SK-N-SH (cell line): ENCODE results near the gene OR6V1. TPM values are rescaled to one million over a fixed set of nuclear protein-coding genes. Genes with fewer than 3 reads are reported as not detected.

Experiments used
- CTCF ChIA-PET: fragments of 300-600, 350-600 bp; formaldehyde crosslinking; extraction: SDS; loops from one replicate; lab custom pipeline; 2021; lab: Yijun Ruan, JAX
- POLR2A ChIA-PET: fragments of 350-600 bp; sonication (Branson Sonifier 250); formaldehyde crosslinking; extraction: SDS; loops from one replicate; lab custom pipeline; 2020; ENCODE audit warnings: antibody characterized with exemption, inconsistent platforms; lab: Yijun Ruan, JAX
- DNase-seq: peaks from one replicate; pipeline ENCODE4 v3.0.0; 2012
- H2AFZ ChIP-seq: fragments of 200-600 bp; sonication (generic); 2 replicates; pipeline ENCODE4 v1.8.1; 2016; ENCODE audit warnings: antibody characterized with exemption, mild to moderate bottlenecking, low read depth
- H3F3A ChIP-seq: fragments of 200-600 bp; sonication (generic); replicated peaks from 2 replicates; pipeline ENCODE3; 2016; ENCODE audit warnings: antibody characterized with exemption, mild to moderate bottlenecking; ENCODE audit not compliant: insufficient read depth
- H3K27ac ChIP-seq, 2 experiments: fragments of 200-500 bp in 1 of 2; fragments of 200-600 bp in 1 of 2; sonication (Bioruptor generic) in 1 of 2; sonication (generic), shearing (Covaris generic) in 1 of 2; 2 replicates each; pipeline versions ENCODE4 v1.5.1 to v1.6.1; 2014 to 2016; ENCODE audit warnings: low read depth in 2 of 2, inconsistent platforms in 1 of 2, low read length in 1 of 2, mild to moderate bottlenecking in 1 of 2, mixed read lengths in 1 of 2
- H3K27me3 ChIP-seq: fragments of 200-600 bp; sonication (generic), shearing (Covaris generic); 2 replicates; pipeline ENCODE4 v1.6.1; 2016; ENCODE audit warnings: mixed run types; ENCODE audit not compliant: insufficient read depth
- H3K36me3 ChIP-seq, 2 experiments: fragments of 200-500 bp in 1 of 2; fragments of 200-600 bp in 1 of 2; sonication (Bioruptor generic) in 1 of 2; sonication (generic) in 1 of 2; replicated peaks in 1 of 2; 2 replicates each; pipeline versions ENCODE3 to v1.5.1; 2014 to 2016; ENCODE audit warnings: low read length in 1 of 2, mild to moderate bottlenecking in 1 of 2; ENCODE audit not compliant: insufficient read depth in 2 of 2, control insufficient read depth in 1 of 2
- H3K4me1 ChIP-seq, 2 experiments: fragments of 200-500 bp in 1 of 2; fragments of 200-600 bp in 1 of 2; sonication (Bioruptor generic) in 1 of 2; sonication (generic), shearing (Covaris generic) in 1 of 2; 2 replicates each; pipeline versions ENCODE4 v1.5.1 to v1.6.1; 2014 to 2016; ENCODE audit warnings: low read depth in 1 of 2, low read length in 1 of 2, mixed run types in 1 of 2; ENCODE audit not compliant: insufficient read depth in 2 of 2, control insufficient read depth in 1 of 2
- H3K4me2 ChIP-seq: fragments of 200-600 bp; sonication (generic), shearing (Covaris generic); 2 replicates; pipeline ENCODE4 v1.6.1; 2017; ENCODE audit warnings: mixed run types
- H3K4me3 ChIP-seq, 2 experiments: fragments of 200-500 bp in 1 of 2; fragments of 200-600 bp in 1 of 2; sonication (Bioruptor generic) in 1 of 2; sonication (generic), shearing (Covaris generic) in 1 of 2; 2 replicates each; pipeline versions ENCODE4 v1.5.1 to v1.8.1; 2014 to 2016; ENCODE audit warnings: low read depth in 2 of 2, inconsistent platforms in 1 of 2, low read length in 1 of 2, mild to moderate bottlenecking in 1 of 2, mixed read lengths in 1 of 2, moderate library complexity in 1 of 2
- H3K79me2 ChIP-seq: fragments of 200-600 bp; sonication (generic); 2 replicates; pipeline ENCODE4 v1.8.1; 2017; ENCODE audit warnings: mild to moderate bottlenecking; ENCODE audit not compliant: insufficient read depth
- H3K9ac ChIP-seq: fragments of 200-600 bp; sonication (generic); 2 replicates; pipeline ENCODE4 v1.6.1; 2017; ENCODE audit warnings: mixed run types
- H3K9me2 ChIP-seq: fragments of 200-600 bp; sonication (generic); 2 replicates; pipeline ENCODE4 v1.6.1; 2017; ENCODE audit warnings: mixed run types
- H3K9me3 ChIP-seq: fragments of 200-600 bp; sonication (generic); 2 replicates; pipeline ENCODE4 v1.6.1; 2017; ENCODE audit warnings: mixed run types, mild to moderate bottlenecking, moderate library complexity
- H4K20me1 ChIP-seq: fragments of 200-600 bp; sonication (generic); 2 replicates; pipeline ENCODE4 v1.6.1; 2017; ENCODE audit warnings: mild to moderate bottlenecking, mixed run types; ENCODE audit not compliant: insufficient read depth
- CHD2 ChIP-seq: fragments of 150-350 bp; IDR thresholded peaks from 2 replicates; pipeline ENCODE4 v1.6.1; 2018; ENCODE audit warnings: low read length; ENCODE audit not compliant: partially characterized antibody
- EP300 ChIP-seq, 2 experiments: IDR thresholded peaks; 2 replicates each; pipeline versions ENCODE4 v1.4.0 to v1.6.1; 2012; ENCODE audit warnings: borderline replicate concordance in 1 of 2, low read depth in 1 of 2, low read length in 1 of 2
- FOSL2 ChIP-seq: IDR thresholded peaks from 2 replicates; pipeline ENCODE4 v1.4.0; 2012; ENCODE audit warnings: low read depth, mild to moderate bottlenecking, moderate library complexity, borderline replicate concordance
- GATA2 ChIP-seq: sonication (generic); formaldehyde crosslinking; IDR thresholded peaks from 2 replicates; pipeline ENCODE4 v1.5.0; 2020; ENCODE audit warnings: mild to moderate bottlenecking, missing genetic modification reagents
- IRF3 ChIP-seq: fragments of 150-350 bp; IDR thresholded peaks from 2 replicates; pipeline ENCODE4 v1.6.1; 2016; ENCODE audit warnings: mild to moderate bottlenecking, low read depth, low read length
- MAX ChIP-seq: IDR thresholded peaks from 2 replicates; pipeline ENCODE4 v1.4.0; 2012; ENCODE audit warnings: low read depth
- MEF2A ChIP-seq: IDR thresholded peaks from 2 replicates; pipeline ENCODE4 v1.4.0; 2012; ENCODE audit warnings: low read depth, borderline replicate concordance
- MXI1 ChIP-seq: IDR thresholded peaks from 2 replicates; pipeline ENCODE4 v1.6.1; 2012; ENCODE audit warnings: mild to moderate bottlenecking, low read depth, low read length, improper control_type of control experiment
- RAD21 ChIP-seq: IDR thresholded peaks from 2 replicates; pipeline ENCODE4 v1.6.1; 2012; ENCODE audit warnings: mild to moderate bottlenecking, low read length
- RCOR1 ChIP-seq: fragments of 150-350 bp; IDR thresholded peaks from 2 replicates; pipeline ENCODE4 v1.6.1; 2017; ENCODE audit warnings: antibody characterized with exemption, low read length
- RFX5 ChIP-seq: IDR thresholded peaks from 2 replicates; pipeline ENCODE4 v1.6.1; 2012; ENCODE audit warnings: mild to moderate bottlenecking, improper control_type of control experiment, low read length
- SIN3A ChIP-seq: IDR thresholded peaks from 2 replicates; pipeline ENCODE4 v1.6.1; 2012; ENCODE audit warnings: low read depth, mild to moderate bottlenecking, low read length, moderate library complexity, borderline replicate concordance
- SMC3 ChIP-seq: IDR thresholded peaks from 2 replicates; pipeline ENCODE4 v1.6.1; 2012; ENCODE audit warnings: low read depth, low read length, improper control_type of control experiment
- TCF12 ChIP-seq: IDR thresholded peaks from 2 replicates; pipeline ENCODE4 v1.4.0; 2012
- TEAD4 ChIP-seq: IDR thresholded peaks from 2 replicates; pipeline ENCODE4 v1.4.0; 2012; ENCODE audit warnings: mild to moderate bottlenecking, borderline replicate concordance; ENCODE audit not compliant: insufficient read depth
- USF2 ChIP-seq: fragments of 150-350 bp; IDR thresholded peaks from 2 replicates; pipeline ENCODE4 v1.6.1; 2017; ENCODE audit warnings: antibody characterized with exemption, low read length, low read depth, borderline replicate concordance
- WGBS: methylation state at CpG from one replicate; pipeline ENCODE4 v1.1.6; 2017; ENCODE audit warnings: low lambda C conversion rate; 5-methylcytosine and 5-hydroxymethylcytosine counted together
- polyA plus RNA-seq, 3 experiments: library from polyadenylated mRNA; depleted of rRNA; stranded (reverse); fragments of >200 nt; gene quantifications; 2 replicates each; pipeline ENCODE4 v1.2.3, GENCODE V29; 2012
- TF ChIP-seq, protein P1 (sequence below): IDR thresholded peaks from 2 replicates; pipeline ENCODE4; 2012
- TF ChIP-seq, protein P2 (sequence below): fragments of 200-600 bp; sonication (generic); IDR thresholded peaks from 2 replicates; pipeline ENCODE4 v1.6.1; 2017; ENCODE audit warnings: antibody characterized with exemption, mild to moderate bottlenecking, moderate library complexity

Gene OR6V1
- polyA plus RNA-seq, 1 of the 3 experiments (the other 2 are of a cell fraction): not detected

DNA sequence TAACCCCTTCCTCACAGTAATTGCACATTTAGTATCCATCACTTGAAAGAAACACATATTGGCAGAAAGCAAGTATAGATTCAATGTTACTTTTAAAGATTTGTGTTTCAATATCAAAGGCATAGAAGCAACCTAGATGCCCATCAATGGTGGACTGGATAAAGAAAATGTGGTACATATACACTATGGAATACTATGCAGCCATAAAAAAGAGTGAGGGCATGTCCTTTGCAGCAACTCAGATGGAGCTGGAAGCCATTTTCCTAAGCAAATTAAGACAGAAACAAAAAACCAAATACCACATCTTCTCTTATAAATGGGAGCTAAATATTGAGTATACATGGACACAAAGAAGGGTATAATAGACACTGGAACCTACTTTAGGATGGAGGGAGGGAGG, 3.6 kb downstream of the OR6V1 start:
- no peak overlapping the region for H3K4me3 ChIP-seq
- POLR2A ChIA-PET: no interaction called here
- CTCF ChIA-PET: no interaction called here

DNA sequence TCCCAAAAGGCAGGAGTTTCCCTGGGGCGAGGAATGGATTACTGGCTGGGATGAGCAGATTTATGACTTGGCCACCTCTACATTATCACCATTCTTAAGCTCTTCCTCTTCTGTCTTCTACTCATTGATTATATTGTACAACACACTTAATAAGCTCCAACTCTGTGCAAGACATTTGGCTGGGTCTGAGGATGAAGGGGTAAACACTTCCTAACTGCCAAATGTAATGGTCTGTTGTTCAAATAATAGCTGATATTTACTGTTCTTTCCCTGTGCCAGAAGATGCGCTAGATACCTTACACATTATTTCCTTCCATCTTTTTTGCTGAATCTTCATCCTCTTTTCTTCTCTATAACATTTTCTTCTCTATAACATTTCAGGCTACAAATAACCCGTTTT, 11.6 kb downstream of the OR6V1 start:
- no peak overlapping the region for H2AFZ ChIP-seq
- no peak overlapping the region for H3K4me2 ChIP-seq
- ChIA-PET CTCF (interaction anchor here (1.0 kb wide), 2 partner anchors 56 to 566 kb away, joined by 3 read pairs; no protein-coding TSS in a partner anchor), POLR2A (no interaction called here)
- H3F3A ChIP-seq: no peaks in the 10 kb centered on the region
- H3K9me3 ChIP-seq: no peaks in the 10 kb centered on the region
- no peak overlapping the region for H3K4me3 ChIP-seq
- H3K27me3 ChIP-seq: no peaks in the 10 kb centered on the region; the same call in 1 of the 2 replicates
- H3K9ac ChIP-seq: no peak overlapping the region
- no peaks in the 10 kb centered on the region for H3K36me3 ChIP-seq
- DNase-seq: no peak
- H3K9me2 ChIP-seq: no peaks in the 10 kb centered on the region
- no peak overlapping the region for H3K27ac ChIP-seq
- WGBS: 12% methylated on average over 3 of the region's 3 CpGs
- H3K79me2 ChIP-seq: no peaks in the 10 kb centered on the region
- no peaks in the 10 kb centered on the region for H4K20me1 ChIP-seq
- H3K4me1 ChIP-seq: no peaks in the 10 kb centered on the region
- TF ChIP-seq SMC3: no peak
- TF ChIP-seq, protein P1, sequence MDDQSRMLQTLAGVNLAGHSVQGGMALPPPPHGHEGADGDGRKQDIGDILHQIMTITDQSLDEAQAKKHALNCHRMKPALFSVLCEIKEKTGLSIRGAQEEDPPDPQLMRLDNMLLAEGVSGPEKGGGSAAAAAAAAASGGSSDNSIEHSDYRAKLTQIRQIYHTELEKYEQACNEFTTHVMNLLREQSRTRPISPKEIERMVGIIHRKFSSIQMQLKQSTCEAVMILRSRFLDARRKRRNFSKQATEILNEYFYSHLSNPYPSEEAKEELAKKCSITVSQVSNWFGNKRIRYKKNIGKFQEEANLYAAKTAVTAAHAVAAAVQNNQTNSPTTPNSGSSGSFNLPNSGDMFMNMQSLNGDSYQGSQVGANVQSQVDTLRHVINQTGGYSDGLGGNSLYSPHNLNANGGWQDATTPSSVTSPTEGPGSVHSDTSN: no peak
- TF ChIP-seq SIN3A: no peak
- TF ChIP-seq TEAD4: no peak
- TF ChIP-seq, protein P2, sequence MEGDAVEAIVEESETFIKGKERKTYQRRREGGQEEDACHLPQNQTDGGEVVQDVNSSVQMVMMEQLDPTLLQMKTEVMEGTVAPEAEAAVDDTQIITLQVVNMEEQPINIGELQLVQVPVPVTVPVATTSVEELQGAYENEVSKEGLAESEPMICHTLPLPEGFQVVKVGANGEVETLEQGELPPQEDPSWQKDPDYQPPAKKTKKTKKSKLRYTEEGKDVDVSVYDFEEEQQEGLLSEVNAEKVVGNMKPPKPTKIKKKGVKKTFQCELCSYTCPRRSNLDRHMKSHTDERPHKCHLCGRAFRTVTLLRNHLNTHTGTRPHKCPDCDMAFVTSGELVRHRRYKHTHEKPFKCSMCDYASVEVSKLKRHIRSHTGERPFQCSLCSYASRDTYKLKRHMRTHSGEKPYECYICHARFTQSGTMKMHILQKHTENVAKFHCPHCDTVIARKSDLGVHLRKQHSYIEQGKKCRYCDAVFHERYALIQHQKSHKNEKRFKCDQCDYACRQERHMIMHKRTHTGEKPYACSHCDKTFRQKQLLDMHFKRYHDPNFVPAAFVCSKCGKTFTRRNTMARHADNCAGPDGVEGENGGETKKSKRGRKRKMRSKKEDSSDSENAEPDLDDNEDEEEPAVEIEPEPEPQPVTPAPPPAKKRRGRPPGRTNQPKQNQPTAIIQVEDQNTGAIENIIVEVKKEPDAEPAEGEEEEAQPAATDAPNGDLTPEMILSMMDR: no peak
- no peak for TF ChIP-seq MXI1
- TF ChIP-seq RAD21: no peak
- no peak for TF ChIP-seq RCOR1
- TF ChIP-seq FOSL2: no peak
- no peak for TF ChIP-seq EP300 (IDR thresholded peaks at IDR 0.05; ENCODE audit: borderline replicate concordance in 1 of 2, low read depth in 1 of 2, low read length in 1 of 2)
- TF ChIP-seq GATA2 (CRISPR knock-in tag): no peak
- TF ChIP-seq CHD2: no peak
- no peak for TF ChIP-seq USF2
- no peak for TF ChIP-seq MAX

More for the DNA sequence above, 3.6 kb downstream of the OR6V1 start:
- no peaks in the 10 kb centered on the region for H3K9me2 ChIP-seq
- no peaks in the 10 kb centered on the region for H3K9me3 ChIP-seq
- H3K79me2 ChIP-seq: no peaks in the 10 kb centered on the region
- H3K4me2 ChIP-seq: no peak overlapping the region
- H3K27ac ChIP-seq: no peak overlapping the region
- no peak for TF ChIP-seq IRF3
- no peak for TF ChIP-seq RFX5
- no peak for TF ChIP-seq GATA2 (CRISPR knock-in tag)
- no peak for TF ChIP-seq TCF12
- TF ChIP-seq MEF2A: no peak
- no peak for TF ChIP-seq TEAD4
- TF ChIP-seq RCOR1: no peak
- TF ChIP-seq EP300 (IDR thresholded peaks at IDR 0.05; ENCODE audit: borderline replicate concordance in 1 of 2, low read depth in 1 of 2, low read length in 1 of 2): no peak
- TF ChIP-seq, all 33 proteins: peak for 0
- Histone ChIP-seq H3K27me3 (no peaks in the 10 kb centered on the region), H3K9ac (no peak overlapping the region), H4K20me1 (no peaks in the 10 kb centered on the region), H3K36me3 (no peaks in the 10 kb centered on the region), H3F3A (no peaks in the 10 kb centered on the region), H3K4me1 (no peaks in the 10 kb centered on the region), H2AFZ (no peak overlapping the region)
- no peak for DNase-seq
